Stimulated activated CD8-positive, alpha-beta memory T cell treated with anti-CD3 and anti-CD28 coated beads, Interleukin-7, amount 100 ng/mL, for 4 hours (primary cell): Measurements from ENCODE around the gene PPFIA1.
"Not testable (repeated sequence)": the region's sequence is repeated elsewhere in the genome, so short reads cannot be mapped to it uniquely, and the experiment has no call there.

Experiments
- DNase-seq, 2 donors: peaks; one replicate each; pipeline ENCODE4 v3.0.0-alpha.2; 2020; ENCODE audit warnings: low read depth in 2 of 2

Gene PPFIA1

GRCh38 chr11:70325824-70326223, 55.3 kb downstream of the PPFIA1 start:
- DNase-seq, result no peak

DNA sequence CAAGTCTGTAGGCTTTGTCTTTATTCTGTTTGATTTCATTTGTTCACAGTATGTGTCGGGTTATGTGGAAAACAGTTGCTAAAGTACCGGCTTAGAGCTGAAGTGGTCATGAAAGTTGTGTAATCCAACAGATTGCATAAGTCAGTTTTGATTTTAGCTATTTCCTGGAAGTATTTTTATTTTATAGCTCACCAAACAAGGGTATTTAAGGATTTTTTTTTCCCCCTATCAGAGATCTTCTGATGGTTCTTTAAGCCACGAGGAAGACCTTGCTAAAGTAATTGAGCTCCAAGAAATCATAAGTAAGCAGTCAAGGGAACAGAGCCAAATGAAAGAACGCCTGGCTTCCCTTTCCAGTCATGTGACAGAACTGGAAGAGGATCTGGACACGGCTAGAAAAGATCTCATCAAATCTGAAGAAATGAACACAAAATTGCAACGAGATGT, 55.9 kb downstream of the PPFIA1 start:
- no peak for DNase-seq

GRCh38 chr11:70326833-70327232, 56.3 kb downstream of the PPFIA1 start:
- DNase-seq, result no peak

DNA sequence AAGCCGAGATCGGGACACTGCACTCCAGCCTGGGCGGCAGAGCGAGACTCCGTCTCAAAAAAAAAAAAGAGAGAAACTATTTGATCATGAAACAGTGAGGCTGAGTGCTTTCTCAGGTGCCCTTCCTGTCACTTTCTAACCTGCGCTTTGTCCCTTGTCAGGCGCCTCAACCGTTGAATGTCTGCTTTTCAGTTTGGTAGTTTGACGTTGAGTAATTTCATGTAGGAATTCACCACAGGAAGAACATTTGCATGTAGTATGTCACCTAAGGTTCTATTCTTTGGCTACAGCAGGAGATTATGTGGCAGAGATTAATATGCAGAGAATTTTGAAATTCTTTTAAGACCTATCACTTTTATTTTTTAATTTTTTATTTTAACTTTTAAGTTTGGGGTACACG, 57.2 kb downstream of the PPFIA1 start:
- DNase-seq, result no peak

DNA sequence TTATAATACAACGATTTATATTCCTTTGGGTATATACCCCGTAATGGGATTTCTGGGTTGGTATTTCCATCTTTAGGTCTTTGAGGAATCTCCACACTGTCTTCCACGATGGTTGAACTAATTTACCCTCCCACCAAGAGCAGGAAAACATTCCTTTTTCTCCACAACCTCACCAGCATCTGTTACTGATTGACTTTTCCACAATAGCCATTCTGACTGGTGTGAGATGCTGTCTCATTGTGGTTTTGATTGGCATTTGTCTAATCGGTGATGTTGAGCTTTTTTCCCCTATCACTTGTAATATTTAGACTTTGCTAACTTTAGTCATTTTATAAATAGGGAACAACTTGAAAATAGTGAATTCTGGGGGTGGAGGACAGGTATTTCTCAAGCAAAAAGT, 58.1 kb downstream of the PPFIA1 start:
- DNase-seq, result no peak

DNA sequence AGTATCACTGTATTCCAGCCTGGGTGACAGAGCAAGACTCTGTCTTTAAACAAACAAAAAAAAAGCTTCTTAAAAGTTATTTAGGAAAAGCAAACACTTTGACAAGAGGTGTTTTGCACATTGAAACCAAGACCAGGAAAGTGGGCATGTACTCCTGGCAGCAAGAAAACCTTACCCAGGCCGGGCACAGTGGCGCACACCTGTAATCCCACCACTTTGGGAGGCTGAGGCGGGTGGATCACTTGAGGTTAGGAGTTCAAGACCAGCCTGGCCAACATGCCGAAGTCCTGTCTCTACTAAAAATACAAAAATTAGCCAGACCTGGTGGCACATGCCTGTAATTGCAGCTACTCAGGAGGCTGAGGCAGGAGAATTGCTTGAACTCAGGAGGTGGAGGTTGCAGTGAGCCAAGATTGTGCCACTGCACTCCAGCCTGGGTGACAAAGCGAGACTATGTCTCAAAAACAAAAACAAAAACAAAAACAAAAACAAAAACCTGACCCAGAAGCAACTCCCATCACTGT, 60.9 kb downstream of the PPFIA1 start:
- not testable (repeated sequence) for DNase-seq

DNA sequence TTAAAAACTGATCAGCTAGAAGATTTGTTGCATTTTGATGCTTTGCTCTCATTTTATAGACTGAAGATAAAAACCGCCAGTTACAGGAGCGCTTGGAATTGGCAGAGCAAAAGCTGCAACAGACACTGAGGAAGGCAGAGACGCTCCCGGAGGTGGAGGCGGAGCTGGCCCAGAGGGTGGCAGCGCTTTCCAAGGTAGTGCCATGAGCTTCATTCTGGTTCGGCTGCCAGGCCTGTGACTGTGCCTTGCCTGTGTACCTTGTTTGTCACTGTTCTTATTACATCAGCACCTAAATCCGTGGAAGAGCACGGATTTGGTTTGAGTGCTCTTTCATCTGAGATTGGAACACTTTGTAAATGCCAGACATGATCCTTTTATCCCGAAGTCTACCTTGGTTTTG, 61.4 kb downstream of the PPFIA1 start:
- no peak for DNase-seq

DNA sequence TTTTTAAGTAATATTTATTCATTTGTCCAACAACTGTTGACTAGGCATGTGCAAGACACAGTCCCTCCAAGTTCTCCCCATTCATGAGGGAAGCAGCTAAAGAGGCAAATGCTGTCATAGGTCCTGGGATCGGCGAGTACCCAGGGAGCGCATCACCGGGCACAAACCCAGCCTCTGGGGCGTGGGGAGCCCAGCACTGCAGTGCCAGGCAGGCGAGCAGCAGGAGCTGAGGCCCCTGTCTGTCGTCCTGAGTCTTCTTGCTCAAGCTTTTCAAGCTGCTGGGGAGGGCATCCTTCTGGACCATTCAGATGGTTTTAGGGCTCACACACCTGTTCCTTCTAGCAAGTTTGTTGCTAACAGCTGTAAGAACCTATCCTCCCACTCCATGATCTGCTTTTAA, 62.1 kb downstream of the PPFIA1 start:
- no peak for DNase-seq

DNA sequence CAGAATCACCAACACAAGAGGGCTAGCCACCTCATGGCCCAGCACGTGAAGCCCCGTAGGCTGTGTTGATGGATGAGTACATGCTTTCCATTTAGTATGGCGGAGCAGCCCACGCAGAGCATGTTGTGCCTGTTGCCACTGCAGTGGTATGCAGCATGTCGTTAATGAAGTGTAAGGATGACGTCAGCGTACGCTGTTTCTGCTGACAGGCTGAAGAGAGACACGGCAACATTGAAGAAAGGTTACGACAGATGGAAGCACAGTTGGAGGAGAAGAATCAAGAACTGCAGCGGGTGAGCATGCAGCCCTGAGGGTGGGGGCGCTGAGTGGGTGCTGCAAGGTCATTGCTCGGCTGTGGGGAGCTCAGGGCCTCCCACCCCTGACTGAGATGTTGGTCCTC, 62.8 kb downstream of the PPFIA1 start:
- no peak for DNase-seq

DNA sequence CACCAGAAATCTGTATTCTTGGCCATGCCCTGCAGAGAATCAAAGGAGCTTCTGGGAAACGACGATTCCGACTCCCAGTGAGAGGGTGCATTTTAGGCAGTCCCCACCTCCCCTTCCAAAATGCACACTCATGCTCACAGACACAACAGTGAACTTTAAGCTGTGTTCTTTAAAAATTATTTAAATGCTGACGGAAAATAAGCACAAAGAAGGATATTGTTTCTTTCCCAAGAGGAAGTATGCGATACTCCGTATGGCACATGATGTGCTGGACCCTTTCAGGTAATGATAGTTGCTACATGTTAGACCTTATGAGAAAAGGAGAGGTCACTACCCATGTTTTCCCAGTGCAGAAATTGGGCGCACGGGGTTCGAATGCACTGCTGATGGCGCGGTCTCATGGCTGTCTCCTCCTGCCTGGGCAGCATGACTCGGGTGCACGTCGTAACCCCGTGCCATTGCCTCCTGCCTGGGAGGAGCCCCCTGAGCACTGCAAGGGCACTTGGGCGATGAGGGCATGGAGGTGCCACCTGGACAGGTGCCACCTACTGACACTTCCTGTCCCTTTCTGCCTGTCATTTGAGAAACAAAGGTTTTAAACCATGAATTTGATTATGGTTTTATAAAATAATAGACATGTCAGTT, 64.0 kb downstream of the PPFIA1 start:
- DNase-seq, result no peak

- DNase-seq, result no peak
Observed at GRCh38 chr11:70335511-70335910, 65.0 kb downstream of the PPFIA1 start.

GRCh38 chr11:70338594-70338993, 68.1 kb downstream of the PPFIA1 start:
- no peak for DNase-seq

DNA sequence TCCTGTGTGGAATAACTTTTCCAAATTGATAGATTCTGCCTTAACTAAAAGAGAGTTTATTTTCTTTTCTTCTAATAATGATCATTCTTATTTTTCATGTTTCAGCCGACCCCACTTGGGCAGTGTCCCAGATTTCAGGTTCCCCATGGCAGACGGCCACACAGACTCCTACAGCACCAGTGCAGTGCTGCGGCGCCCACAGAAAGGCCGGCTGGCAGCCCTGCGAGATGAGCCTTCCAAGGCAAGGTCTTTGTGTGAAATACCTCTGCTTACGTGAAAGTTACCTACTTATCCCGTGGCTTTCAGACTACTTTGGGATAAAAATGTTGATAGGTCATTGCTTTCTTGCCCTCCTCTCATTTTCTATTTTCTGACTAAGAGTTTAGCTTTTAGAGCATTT, 68.6 kb downstream of the PPFIA1 start:
- no peak for DNase-seq

DNA sequence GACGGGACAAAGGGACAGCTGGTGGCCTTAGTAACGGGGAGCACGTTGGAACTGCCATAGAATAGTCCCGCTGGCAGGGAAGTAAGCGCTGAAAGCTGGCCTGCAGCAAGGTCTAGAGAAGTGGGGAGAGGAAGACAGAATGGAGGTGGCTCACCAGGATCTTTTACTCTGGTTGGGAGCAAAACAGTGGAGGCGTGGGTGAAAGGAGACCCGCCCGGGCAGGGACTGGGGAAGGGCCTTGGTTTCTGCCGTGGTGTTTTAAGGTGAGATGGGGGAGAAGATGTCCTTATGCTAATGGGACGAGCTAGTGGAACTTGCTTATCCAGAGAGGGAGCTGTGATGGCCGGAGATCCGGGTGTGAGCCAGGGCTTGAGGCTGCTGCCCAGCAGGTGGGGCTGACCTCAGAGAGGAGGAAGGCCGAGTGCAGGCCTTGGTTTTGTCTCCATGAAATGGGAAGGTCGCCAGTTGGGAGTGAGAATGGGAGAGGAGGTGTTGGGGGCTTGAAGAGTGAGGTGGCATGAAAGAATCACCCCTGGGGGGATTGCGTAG, 71.5 kb downstream of the PPFIA1 start:
- DNase-seq, result no peak

DNA sequence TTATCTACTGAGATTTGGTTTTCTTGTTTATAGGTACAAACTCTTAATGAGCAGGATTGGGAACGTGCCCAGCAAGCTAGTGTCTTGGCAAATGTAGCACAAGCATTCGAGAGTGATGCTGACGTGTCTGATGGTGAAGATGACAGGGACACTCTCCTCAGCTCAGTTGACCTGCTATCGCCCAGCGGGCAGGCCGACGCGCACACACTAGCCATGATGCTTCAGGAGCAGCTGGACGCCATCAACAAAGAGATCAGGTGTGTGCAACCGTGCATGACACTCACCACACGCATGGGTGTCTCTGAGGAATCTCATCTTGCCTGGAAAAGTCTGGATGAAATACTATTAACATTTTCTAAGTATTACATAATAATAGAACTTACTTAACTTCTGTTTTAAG, 73.1 kb downstream of the PPFIA1 start:
- DNase-seq, result no peak

DNA sequence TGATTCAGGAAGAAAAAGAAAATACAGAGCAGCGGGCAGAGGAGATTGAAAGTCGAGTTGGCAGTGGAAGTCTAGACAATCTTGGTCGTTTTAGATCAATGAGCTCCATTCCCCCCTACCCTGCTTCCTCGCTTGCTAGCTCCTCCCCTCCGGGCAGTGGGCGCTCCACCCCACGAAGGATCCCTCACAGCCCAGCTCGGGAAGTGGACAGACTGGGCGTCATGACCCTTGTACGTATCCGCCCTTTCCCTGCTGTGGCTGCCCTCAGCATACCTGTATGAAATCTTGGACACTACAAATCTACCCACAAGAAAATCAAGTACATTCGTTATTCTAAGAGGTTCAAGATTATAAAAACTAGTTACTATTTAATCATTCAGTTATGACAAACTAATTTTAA, 77.7 kb downstream of the PPFIA1 start:
- DNase-seq, result no peak

GRCh38 chr11:70348608-70349007, 78.1 kb downstream of the PPFIA1 start:
- DNase-seq, result no peak

- no peak for DNase-seq
Observed at GRCh38 chr11:70351646-70352045, 81.2 kb downstream of the PPFIA1 start.

- no peak for DNase-seq
Observed at GRCh38 chr11:70352100-70352499, 81.6 kb downstream of the PPFIA1 start.

DNA sequence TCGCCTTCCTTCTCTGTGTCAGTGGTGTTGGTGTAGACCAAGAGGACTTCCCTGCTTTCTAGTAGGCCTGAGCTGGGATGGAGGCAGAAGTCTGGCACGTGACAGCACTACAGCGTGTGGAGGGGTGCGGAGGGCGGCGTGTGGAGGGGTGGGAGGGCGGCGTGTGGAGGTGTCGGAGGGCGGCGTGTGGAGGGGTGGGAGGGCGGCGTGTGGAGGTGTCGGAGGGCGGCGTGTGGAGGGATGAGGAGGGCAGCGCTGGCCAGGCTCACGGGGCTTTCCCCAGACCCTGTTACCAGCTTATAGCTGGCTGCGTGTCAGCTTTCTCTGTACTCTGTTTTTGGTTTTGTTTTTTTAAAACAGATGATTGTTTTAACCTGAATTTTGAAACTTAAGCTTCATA, 82.1 kb downstream of the PPFIA1 start:
- no peak for DNase-seq

DNA sequence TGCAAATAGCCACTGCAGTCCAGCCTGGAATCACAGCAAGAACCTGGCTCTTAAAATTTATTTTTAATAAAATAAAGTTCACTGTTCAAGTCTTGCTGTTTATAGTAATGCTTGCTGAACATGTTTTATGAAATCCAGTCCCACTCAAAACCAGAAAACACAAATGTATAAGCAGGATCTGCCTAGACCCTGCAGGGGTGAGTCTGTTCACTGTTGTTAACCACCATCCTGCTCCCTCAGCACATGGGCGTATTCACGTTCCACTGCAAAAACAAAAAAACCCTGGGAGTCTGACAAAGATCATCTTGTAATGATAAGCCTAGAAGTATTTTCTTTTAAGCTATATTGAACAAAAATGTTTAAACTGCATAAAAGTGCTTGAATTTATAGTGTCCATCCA, 82.8 kb downstream of the PPFIA1 start:
- DNase-seq, result no peak

GRCh38 chr11:70353900-70354568, 83.5 kb downstream of the PPFIA1 start:
- DNase-seq, result no peak

GRCh38 chr11:70354629-70355028, 84.1 kb downstream of the PPFIA1 start:
- DNase-seq, result no peak
